ENCODE measurements around the gene NOX4. TPM values are rescaled to one million over a fixed set of nuclear protein-coding genes. Genes with fewer than 3 reads are reported as not detected.

The NOX4 gene
- total and polyA plus RNA-seq, 9 of the 15 experiments (the other 6 are each of a cell fraction or from before 2014, with no cell fraction given) = not detected

DNA sequence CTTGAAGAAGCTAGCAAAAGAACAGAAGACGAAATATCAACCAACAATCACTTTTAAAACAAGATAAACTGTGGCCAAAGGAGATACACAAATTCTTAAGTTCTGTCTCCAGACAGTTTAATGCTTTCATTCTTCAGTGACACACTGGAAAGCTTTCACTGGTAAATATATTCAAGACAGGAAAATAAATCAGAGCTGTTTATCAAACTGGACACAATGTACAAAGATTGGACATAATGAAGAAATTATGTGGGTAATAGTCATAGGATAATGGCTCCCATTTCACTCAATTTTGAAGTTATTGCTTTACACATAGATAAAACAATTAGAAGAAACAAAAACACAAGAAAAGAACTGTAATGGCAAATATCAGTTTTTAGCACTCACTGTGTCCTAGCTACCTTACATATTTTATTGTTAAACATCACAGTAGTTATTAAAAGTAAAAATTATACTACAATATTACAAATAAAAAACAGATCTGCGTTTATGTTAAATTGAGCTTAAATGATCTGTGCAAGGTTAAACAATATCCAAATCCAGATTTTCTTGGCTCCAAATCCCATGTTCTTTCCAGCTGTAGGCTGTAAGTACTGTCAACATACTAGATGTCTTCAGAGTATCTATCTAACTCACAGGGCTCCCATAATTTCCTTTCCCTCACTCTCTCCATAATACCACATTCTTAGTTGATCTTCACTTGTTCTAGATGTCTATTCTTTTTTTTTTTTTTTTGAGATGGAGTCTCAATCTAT is 38.6 kb upstream of the NOX4 start:
- ATAC-seq (no peak), DNase-seq (ENCODE audit: extremely low read depth in 1 of 4, low spot score in 3 of 4) (no peak), FAIRE-seq (no peak)
- Histone ChIP-seq H3K4me1 (replicated peaks in 1 of 2; ENCODE audit: control insufficient read depth in 2 of 2, insufficient read depth in 2 of 2, low read length in 2 of 2) (no peaks in the 10 kb centered on the region), H4K20me1 (replicated peaks; ENCODE audit: control insufficient read depth, insufficient read depth, low read length) (no peaks in the 10 kb centered on the region), H3K27me3 (ENCODE audit: control insufficient read depth in 2 of 2, insufficient read depth in 2 of 2, low read length in 2 of 2) (no peaks in the 10 kb centered on the region), H3K27ac (ENCODE audit: extremely low read depth, low read depth, low read length) (no peak overlapping the region), H3K4me2 (ENCODE audit: insufficient read depth, low read length) (no peak overlapping the region), H2AFZ (ENCODE audit: low read depth, low read length) (no peak overlapping the region), H3K79me2 (ENCODE audit: control insufficient read depth, insufficient read depth, low read length) (no peaks in the 10 kb centered on the region), H3K36me3 (ENCODE audit: control insufficient read depth, insufficient read depth, low read length) (no peaks in the 10 kb centered on the region), H3K9me3 (replicated peaks; ENCODE audit: control insufficient read depth, insufficient read depth, low read depth, low read length) (no peaks in the 10 kb centered on the region), H3K9ac (ENCODE audit: insufficient read depth in 1 of 2, low read depth in 2 of 2, low read length in 2 of 2) (no peak overlapping the region), H3K4me3 (no peak overlapping the region), H3K9me1 (ENCODE audit: control insufficient read depth, insufficient read depth, low read length) (peaks cover 2% of the 10 kb centered on the region)
- POLR2A ChIA-PET = no interaction called here
- BruUV-seq (replicated peaks) = no TSS peak
- intact Hi-C loops (cut with micrococcal nuclease) (no loop called here), in situ Hi-C loops (cut with MboI) (no loop called here)
- 0% methylated on average over 2 of the region's 2 CpGs for WGBS (ENCODE audit: insufficient coverage, low coverage, missing lambda C conversion rate)
- CTCF ChIA-PET (ENCODE audit: low intra/inter-chr PET ratio) = no interaction called here
- TF ChIP-seq TAF7 (tag; IDR thresholded peaks at IDR 0.05) = no peak
- TF ChIP-seq ZFP36 (IDR thresholded peaks at IDR 0.05; ENCODE audit: low read depth, low read length, partially characterized antibody) = no peak
- TF ChIP-seq PHF8 (IDR thresholded peaks at IDR 0.05; ENCODE audit: borderline replicate concordance, low read length) = no peak
- TF ChIP-seq HNRNPL (IDR thresholded peaks at IDR 0.05; ENCODE audit: low read depth, low read length) = no peak
- TF ChIP-seq EHMT2 (IDR thresholded peaks at IDR 0.05) = no peak
- no peak for TF ChIP-seq DIDO1 (tag; IDR thresholded peaks at IDR 0.05; ENCODE audit: low read depth)
- TF ChIP-seq, protein P1, sequence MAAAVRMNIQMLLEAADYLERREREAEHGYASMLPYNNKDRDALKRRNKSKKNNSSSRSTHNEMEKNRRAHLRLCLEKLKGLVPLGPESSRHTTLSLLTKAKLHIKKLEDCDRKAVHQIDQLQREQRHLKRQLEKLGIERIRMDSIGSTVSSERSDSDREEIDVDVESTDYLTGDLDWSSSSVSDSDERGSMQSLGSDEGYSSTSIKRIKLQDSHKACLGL (CRISPR knock-in tag; IDR thresholded peaks at IDR 0.05; ENCODE audit: borderline replicate concordance, poor library complexity, severe bottlenecking) = no peak
- TF ChIP-seq ZNF318 (IDR thresholded peaks at IDR 0.05; ENCODE audit: borderline replicate concordance in 1 of 2, low read depth in 1 of 2) = no peak
- TF ChIP-seq SMARCE1 (IDR thresholded peaks at IDR 0.05) = no peak
- no peak for TF ChIP-seq ZNF445 (CRISPR knock-in tag; IDR thresholded peaks at IDR 0.05; ENCODE audit: low read depth)
- no peak for TF ChIP-seq TEAD2 (tag; IDR thresholded peaks at IDR 0.05)

All from K562 (cell line).